Measurements from ENCODE around the gene STRIP1. TPM values are rescaled to one million over a fixed set of nuclear protein-coding genes. Genes with fewer than 3 reads are reported as not detected.
"Not testable (repeated sequence)": the region's sequence is repeated elsewhere in the genome, so short reads cannot be mapped to it uniquely, and the experiment has no call there.

STRIP1 gene
- total and polyA plus RNA-seq, 5 experiments from 2014 or later = 17.8 to 86.5 (median 26.8) TPM

GRCh38 chr1:110012100-110012780 lies 22.2 kb upstream of the STRIP1 start:
- no peaks in the 10 kb centered on the region for H3K9me3 Mint-ChIP-seq
- peaks cover 4 to 81% (median 25%) of the 10 kb centered on the region in 3 donors for H3K36me3 Mint-ChIP-seq
- POLR2A ChIA-PET = no interaction called here
- no peaks in the 10 kb centered on the region for H3K27me3 Mint-ChIP-seq
- peak overlapping the region in 2 of 10 donors; percentile 74 to 77 for H3K27ac Mint-ChIP-seq
- peak overlapping the region in 1 of 10 donors; percentile 39 for H3K4me3 Mint-ChIP-seq
- DNase-seq (no peak), ATAC-seq (peak in 1 of 2 donors; percentile 70)
- H3K4me1 Mint-ChIP-seq = peaks cover 4 to 18% (median 8%) of the 10 kb centered on the region in 4 donors

- no peak for ATAC-seq
- Mint-ChIP-seq H3K4me1 (peaks cover 0 to under 1% (median 0%) of the 10 kb centered on the region in 4 donors), H3K27me3 (no peaks in the 10 kb centered on the region), H3K9me3 (no peaks in the 10 kb centered on the region), H3K4me3 (no peak overlapping the region), H3K27ac (no peak overlapping the region), H3K36me3 (peaks cover 1 to 93% (median 42%) of the 10 kb centered on the region in 3 donors)
- DNase-seq = no peak
- POLR2A ChIA-PET = interaction anchor here (0.8 kb wide), 1 partner anchor 11 kb away, joined by 3 read pairs; no protein-coding TSS in a partner anchor
Observed at GRCh38 chr1:110017792-110018191, 16.6 kb upstream of the STRIP1 start.

GRCh38 chr1:110018396-110018795 lies 16.0 kb upstream of the STRIP1 start:
- Mint-ChIP-seq H3K36me3 (peaks cover 0 to 95% (median 40%) of the 10 kb centered on the region in 3 donors), H3K4me1 (no peaks in the 10 kb centered on the region), H3K4me3 (no peak overlapping the region), H3K9me3 (no peaks in the 10 kb centered on the region), H3K27me3 (no peaks in the 10 kb centered on the region), H3K27ac (peak overlapping the region in 2 of 10 donors; percentile 11 to 24)
- POLR2A ChIA-PET = no interaction called here
- DNase-seq = no peak
- no peak for ATAC-seq

GRCh38 chr1:110019770-110020169 lies 14.7 kb upstream of the STRIP1 start:
- Mint-ChIP-seq H3K27me3 (no peaks in the 10 kb centered on the region), H3K4me1 (peaks cover 0 to 2% (median 0%) of the 10 kb centered on the region in 4 donors), H3K9me3 (no peaks in the 10 kb centered on the region), H3K27ac (peak overlapping the region in 1 of 10 donors; percentile 24), H3K4me3 (no peak overlapping the region), H3K36me3 (peaks cover 0 to 92% (median 38%) of the 10 kb centered on the region in 3 donors)
- no peak for ATAC-seq
- POLR2A ChIA-PET = no interaction called here
- DNase-seq = no peak

GRCh38 chr1:110021285-110021684 lies 13.1 kb upstream of the STRIP1 start:
- POLR2A ChIA-PET = no interaction called here
- H3K4me1 Mint-ChIP-seq = peaks cover 0 to 2% (median 0%) of the 10 kb centered on the region in 4 donors
- H3K36me3 Mint-ChIP-seq = peaks cover 0 to 77% (median 32%) of the 10 kb centered on the region in 3 donors
- ATAC-seq (no peak), DNase-seq (no peak)
- no peak overlapping the region for H3K4me3 Mint-ChIP-seq
- peak overlapping the region in 1 of 10 donors; percentile 0 for H3K27ac Mint-ChIP-seq
- no peaks in the 10 kb centered on the region for H3K27me3 Mint-ChIP-seq
- H3K9me3 Mint-ChIP-seq = no peaks in the 10 kb centered on the region

GRCh38 chr1:110024613-110025012 lies 9.8 kb upstream of the STRIP1 start:
- no peak overlapping the region for H3K4me3 Mint-ChIP-seq
- peak overlapping the region in 1 of 10 donors; percentile 71 for H3K27ac Mint-ChIP-seq
- peaks cover 0 to 44% (median 16%) of the 10 kb centered on the region in 3 donors for H3K36me3 Mint-ChIP-seq
- H3K4me1 Mint-ChIP-seq = peaks cover 0 to 2% (median 1%) of the 10 kb centered on the region in 4 donors
- H3K9me3 Mint-ChIP-seq = no peaks in the 10 kb centered on the region
- ATAC-seq (no peak), DNase-seq (no peak)
- H3K27me3 Mint-ChIP-seq = no peaks in the 10 kb centered on the region
- POLR2A ChIA-PET = no interaction called here

- not testable (repeated sequence) for ATAC-seq, DNase-seq, H3K36me3 Mint-ChIP-seq, H3K9me3 Mint-ChIP-seq, H3K27me3 Mint-ChIP-seq
- Mint-ChIP-seq H3K4me3 (peak overlapping the region; percentile 66 to 85 (median 79)), H3K4me1 (peaks cover 11 to 50% (median 31%) of the 10 kb centered on the region in 4 donors), H3K27ac (peak overlapping the region; percentile 84 to 96 (median 94))
- POLR2A ChIA-PET = interaction anchor here (1.0 to 1.2 kb wide), 2 partner anchors 11 to 308 kb away, joined by 3 to 4 read pairs; partner anchors contain the start of gene RBM15
Observed at GRCh38 chr1:110030687-110031086, 3.7 kb upstream of the STRIP1 start.

- Mint-ChIP-seq H3K4me3 (peak overlapping the region in 2 of 10 donors; percentile 15 to 36), H3K4me1 (peaks cover 11 to 62% (median 39%) of the 10 kb centered on the region in 4 donors)
- POLR2A ChIA-PET = no interaction called here
Observed at GRCh38 chr1:110032327-110032726, 2.1 kb upstream of the STRIP1 start.

GRCh38 chr1:110033421-110033820 lies 1.0 kb upstream of the STRIP1 start:
- Mint-ChIP-seq H3K9me3 (no peaks in the 10 kb centered on the region), H3K27me3 (no peaks in the 10 kb centered on the region), H3K4me1 (peaks cover 11 to 62% (median 41%) of the 10 kb centered on the region in 4 donors), H3K4me3 (peak overlapping the region in 9 of 10 donors; percentile 8 to 98 (median 97)), H3K36me3 (peaks cover 0 to 7% (median 5%) of the 10 kb centered on the region in 3 donors), H3K27ac (peak overlapping the region; percentile 88 to 98 (median 97))
- ATAC-seq = no peak
- DNase-seq = no peak
- POLR2A ChIA-PET = no interaction called here

More at GRCh38 chr1:110032327-110032726, 2.1 kb upstream of the STRIP1 start:
- Mint-ChIP-seq H3K36me3 (peaks cover 0 to 2% (median 0%) of the 10 kb centered on the region in 3 donors), H3K9me3 (no peaks in the 10 kb centered on the region), H3K27ac (peak overlapping the region in 5 of 10 donors; percentile 41 to 98 (median 74)), H3K27me3 (no peaks in the 10 kb centered on the region)
- no peak for ATAC-seq
- DNase-seq = no peak

- Mint-ChIP-seq H3K9me3 (no peaks in the 10 kb centered on the region), H3K27ac (peak overlapping the region; percentile 88 to 98 (median 97)), H3K4me1 (peaks cover 11 to 62% (median 41%) of the 10 kb centered on the region in 4 donors), H3K27me3 (no peaks in the 10 kb centered on the region), H3K36me3 (peaks cover 0 to 13% (median 9%) of the 10 kb centered on the region in 3 donors), H3K4me3 (peak overlapping the region; percentile 77 to 98 (median 96))
- POLR2A ChIA-PET = interaction anchor here (0.6 to 2.5 kb wide), 11 partner anchors 9 to 609 kb away, joined by 3 to 31 read pairs (median 4); partner anchors contain the start of genes AHCYL1, GNAI3 and RBM15
- DNase-seq = no peak
- no peak for ATAC-seq
Observed at GRCh38 chr1:110034040-110034450, 379 bp upstream of the STRIP1 start.

GRCh38 chr1:110035236-110035752 lies 870 bp downstream of the STRIP1 start:
- DNase-seq = no peak
- no peak for ATAC-seq
- Mint-ChIP-seq H3K9me3 (no peaks in the 10 kb centered on the region), H3K27ac (peak overlapping the region; percentile 33 to 98 (median 88)), H3K27me3 (no peaks in the 10 kb centered on the region), H3K4me1 (peaks cover 11 to 54% (median 41%) of the 10 kb centered on the region in 4 donors), H3K36me3 (peaks cover 0 to 26% (median 16%) of the 10 kb centered on the region in 3 donors), H3K4me3 (peak overlapping the region; percentile 77 to 91 (median 88))
- POLR2A ChIA-PET = interaction anchor here (0.5 to 2.5 kb wide), 8 partner anchors 11 to 610 kb away, joined by 4 to 31 read pairs (median 6); partner anchors contain the start of genes AHCYL1, GNAI3 and RBM15

GRCh38 chr1:110038271-110038670 lies 3.8 kb downstream of the STRIP1 start:
- Mint-ChIP-seq H3K4me1 (peaks cover 7 to 43% (median 25%) of the 10 kb centered on the region in 4 donors), H3K4me3 (peak overlapping the region in 2 of 10 donors; percentile 4 to 20), H3K9me3 (no peaks in the 10 kb centered on the region), H3K27me3 (no peaks in the 10 kb centered on the region), H3K27ac (peak overlapping the region in 2 of 10 donors; percentile 56 to 62), H3K36me3 (peaks cover 0 to 56% (median 23%) of the 10 kb centered on the region in 3 donors)
- no peak for DNase-seq
- POLR2A ChIA-PET = no interaction called here
- no peak for ATAC-seq

- no peak overlapping the region for H3K4me3 Mint-ChIP-seq
- DNase-seq = no peak
- no peaks in the 10 kb centered on the region for H3K27me3 Mint-ChIP-seq
- no peak for ATAC-seq
- H3K9me3 Mint-ChIP-seq = no peaks in the 10 kb centered on the region
- POLR2A ChIA-PET = no interaction called here
- H3K4me1 Mint-ChIP-seq = peaks cover 1 to 31% (median 14%) of the 10 kb centered on the region in 4 donors
- no peak overlapping the region for H3K27ac Mint-ChIP-seq
- H3K36me3 Mint-ChIP-seq = peaks cover 0 to 67% (median 29%) of the 10 kb centered on the region in 3 donors
Observed at GRCh38 chr1:110039641-110040040, 5.2 kb downstream of the STRIP1 start.
